ENCODE results near the gene CACNA2D3.

The CACNA2D3 gene

GRCh38 chr3:54745843-54746242, 623.5 kb downstream of the CACNA2D3 start:
- no peak for DNase-seq (ENCODE audit: low read depth)

GRCh38 chr3:54746722-54747121, 624.4 kb downstream of the CACNA2D3 start:
- peak; percentile 66 for DNase-seq (ENCODE audit: low read depth)

- peak; percentile 81 for DNase-seq (ENCODE audit: low read depth)
Observed at GRCh38 chr3:54755756-54756155, 633.4 kb downstream of the CACNA2D3 start.

- peak; percentile 89 for DNase-seq (ENCODE audit: low read depth)
Observed at GRCh38 chr3:54756330-54756731, 634.0 kb downstream of the CACNA2D3 start.

GRCh38 chr3:54758461-54758860, 636.1 kb downstream of the CACNA2D3 start:
- DNase-seq (ENCODE audit: low read depth): no peak

GRCh38 chr3:54759166-54759565, 636.8 kb downstream of the CACNA2D3 start:
- DNase-seq (ENCODE audit: low read depth): no peak

- DNase-seq (ENCODE audit: low read depth): peak; percentile 57
Observed at GRCh38 chr3:54760201-54760600, 637.8 kb downstream of the CACNA2D3 start.

- peak; percentile 79 for DNase-seq (ENCODE audit: low read depth)
Observed at GRCh38 chr3:54761637-54762036, 639.3 kb downstream of the CACNA2D3 start.

GRCh38 chr3:54764911-54765310, 642.6 kb downstream of the CACNA2D3 start:
- DNase-seq (ENCODE audit: low read depth): no peak

GRCh38 chr3:54771050-54771449, 648.7 kb downstream of the CACNA2D3 start:
- DNase-seq (ENCODE audit: low read depth): no peak

GRCh38 chr3:54772051-54772450, 649.7 kb downstream of the CACNA2D3 start:
- no peak for DNase-seq (ENCODE audit: low read depth)

GRCh38 chr3:54772746-54773145, 650.4 kb downstream of the CACNA2D3 start:
- no peak for DNase-seq (ENCODE audit: low read depth)

- DNase-seq (ENCODE audit: low read depth): no peak
Observed at GRCh38 chr3:54773271-54773670, 650.9 kb downstream of the CACNA2D3 start.

GRCh38 chr3:54776601-54777000, 654.2 kb downstream of the CACNA2D3 start:
- no peak for DNase-seq (ENCODE audit: low read depth)

- no peak for DNase-seq (ENCODE audit: low read depth)
Observed at GRCh38 chr3:54777141-54777540, 654.8 kb downstream of the CACNA2D3 start.

GRCh38 chr3:54780336-54780735, 658.0 kb downstream of the CACNA2D3 start:
- DNase-seq (ENCODE audit: low read depth): peak; percentile 26

- DNase-seq (ENCODE audit: low read depth): no peak
Observed at GRCh38 chr3:54781728-54782127, 659.4 kb downstream of the CACNA2D3 start.

GRCh38 chr3:54783611-54784010, 661.3 kb downstream of the CACNA2D3 start:
- DNase-seq (ENCODE audit: low read depth): peak; percentile 65

GRCh38 chr3:54784021-54784420, 661.7 kb downstream of the CACNA2D3 start:
- no peak for DNase-seq (ENCODE audit: low read depth)

- no peak for DNase-seq (ENCODE audit: low read depth)
Observed at GRCh38 chr3:54785976-54786375, 663.6 kb downstream of the CACNA2D3 start.

- DNase-seq (ENCODE audit: low read depth): no peak
Observed at GRCh38 chr3:54790051-54790450, 667.7 kb downstream of the CACNA2D3 start.

GRCh38 chr3:54791501-54792156, 669.3 kb downstream of the CACNA2D3 start:
- no peak for DNase-seq (ENCODE audit: low read depth)

- DNase-seq (ENCODE audit: low read depth): no peak
Observed at GRCh38 chr3:54792584-54792983, 670.2 kb downstream of the CACNA2D3 start.

- peak; percentile 49 for DNase-seq (ENCODE audit: low read depth)
Observed at GRCh38 chr3:54793171-54793570, 670.8 kb downstream of the CACNA2D3 start.

Data from fibroblast of gingiva (primary cell).